Forelimb muscle (tissue), 1 donor: Measurements from ENCODE around the gene NBPF15. TPM values are rescaled to one million over a fixed set of nuclear protein-coding genes. Genes with fewer than 3 reads are reported as not detected.
"Not testable (repeated sequence)": the region's sequence is repeated elsewhere in the genome, so short reads cannot be mapped to it uniquely, and the experiment has no call there.

Source experiments
- DNase-seq: peaks from one replicate; pipeline ENCODE4 v3.0.0-alpha.2; 2013; ENCODE audit warnings: low read depth
- polyA plus RNA-seq: library from polyadenylated mRNA; unstranded; fragments of 120-200 nt; gene quantifications from one replicate; pipeline ENCODE4 v1.2.1, GENCODE V29; 2013; ENCODE audit not compliant: insufficient read length

Gene NBPF15, protein sequence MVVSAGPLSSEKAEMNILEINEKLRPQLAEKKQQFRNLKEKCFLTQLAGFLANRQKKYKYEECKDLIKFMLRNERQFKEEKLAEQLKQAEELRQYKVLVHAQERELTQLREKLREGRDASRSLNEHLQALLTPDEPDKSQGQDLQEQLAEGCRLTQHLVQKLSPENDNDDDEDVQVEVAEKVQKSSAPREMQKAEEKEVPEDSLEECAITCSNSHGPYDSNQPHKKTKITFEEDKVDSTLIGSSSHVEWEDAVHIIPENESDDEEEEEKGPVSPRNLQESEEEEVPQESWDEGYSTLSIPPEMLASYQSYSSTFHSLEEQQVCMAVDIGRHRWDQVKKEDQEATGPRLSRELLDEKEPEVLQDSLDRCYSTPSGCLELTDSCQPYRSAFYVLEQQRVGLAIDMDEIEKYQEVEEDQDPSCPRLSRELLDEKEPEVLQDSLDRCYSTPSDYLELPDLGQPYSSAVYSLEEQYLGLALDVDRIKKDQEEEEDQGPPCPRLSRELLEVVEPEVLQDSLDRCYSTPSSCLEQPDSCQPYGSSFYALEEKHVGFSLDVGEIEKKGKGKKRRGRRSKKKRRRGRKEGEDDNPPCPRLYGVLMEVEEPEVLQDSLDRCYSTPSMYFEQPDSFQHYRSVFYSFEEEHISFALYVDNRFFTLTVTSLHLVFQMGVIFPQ
- 45.1 TPM for polyA plus RNA-seq

- DNase-seq = not testable (repeated sequence)
These were observed at the start of gene NBPF15 for GRCh38 chr1:144461136-144461759. TSS of gene NBPF15 (minus strand) at chr1:144461669. CDS start at chr1:144440003, 21,666 bp downstream.

GRCh38 chr1:144496429-144496828, 35.0 kb upstream of the NBPF15 start:
- not testable (repeated sequence) for DNase-seq

- DNase-seq = not testable (repeated sequence)
These were observed 32.7 kb upstream of the NBPF15 start for GRCh38 chr1:144494130-144494529.

- DNase-seq = not testable (repeated sequence)
These were observed 28.9 kb upstream of the NBPF15 start for GRCh38 chr1:144490394-144490793.

DNA sequence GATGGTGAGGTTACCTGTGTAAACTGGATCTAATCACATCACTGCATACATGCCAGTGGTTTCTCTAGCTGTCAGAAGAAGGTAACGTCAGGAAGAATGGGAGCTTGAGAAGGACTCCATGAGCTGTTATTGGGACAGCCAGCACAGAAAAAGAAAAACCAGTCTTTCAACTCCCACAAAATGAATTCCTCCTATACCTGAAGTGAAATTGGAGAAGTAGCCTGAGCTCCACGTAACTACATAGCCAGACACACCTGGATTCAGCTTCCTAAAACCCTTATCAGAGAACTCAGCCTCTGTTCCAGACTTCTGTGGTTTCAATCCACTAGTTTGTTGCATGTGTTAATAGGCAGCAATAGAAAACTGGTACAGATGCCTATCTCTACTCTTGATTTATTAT, 25.5 kb upstream of the NBPF15 start:
- DNase-seq = not testable (repeated sequence)

- not testable (repeated sequence) for DNase-seq
These were observed 23.9 kb upstream of the NBPF15 start for GRCh38 chr1:144485048-144485993.

DNA sequence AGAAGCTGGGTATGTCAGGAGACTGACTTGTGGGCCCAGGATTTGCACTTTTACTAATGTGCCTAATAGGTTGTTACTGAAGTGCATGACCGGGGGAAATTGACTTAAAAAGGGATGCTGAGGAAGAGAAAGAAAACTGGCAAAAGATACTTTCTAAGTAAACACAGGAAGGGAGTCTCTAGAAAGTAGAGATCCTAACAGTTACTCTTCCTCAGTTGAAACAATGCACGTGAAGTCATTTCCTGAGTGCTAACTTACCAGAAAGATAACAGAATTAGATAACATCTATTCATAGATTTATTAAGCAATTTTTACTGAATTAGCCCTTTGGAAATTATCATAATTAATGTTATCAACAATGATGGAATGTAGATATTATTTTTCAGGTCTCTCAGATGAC, 12.4 kb upstream of the NBPF15 start:
- not testable (repeated sequence) for DNase-seq

DNA sequence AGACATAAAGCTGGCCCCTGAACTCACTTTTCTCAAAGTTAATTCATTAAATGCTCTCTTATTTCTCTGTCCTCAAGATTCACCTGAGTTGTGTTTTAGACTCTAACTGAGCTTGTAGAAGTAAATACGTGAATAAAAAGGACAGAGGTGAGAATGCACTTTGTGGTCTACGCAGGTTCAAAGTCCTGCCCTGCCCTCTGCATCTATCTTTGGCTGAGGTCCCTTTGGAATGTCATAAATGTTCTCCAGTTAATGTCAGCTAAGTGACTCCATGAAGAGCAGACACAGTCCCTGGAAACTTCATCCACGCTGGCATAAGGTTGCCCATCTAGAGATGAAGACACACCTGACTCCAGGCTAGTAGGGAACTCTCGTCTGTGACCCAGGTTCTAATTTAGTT, 10.0 kb upstream of the NBPF15 start:
- not testable (repeated sequence) for DNase-seq

DNA sequence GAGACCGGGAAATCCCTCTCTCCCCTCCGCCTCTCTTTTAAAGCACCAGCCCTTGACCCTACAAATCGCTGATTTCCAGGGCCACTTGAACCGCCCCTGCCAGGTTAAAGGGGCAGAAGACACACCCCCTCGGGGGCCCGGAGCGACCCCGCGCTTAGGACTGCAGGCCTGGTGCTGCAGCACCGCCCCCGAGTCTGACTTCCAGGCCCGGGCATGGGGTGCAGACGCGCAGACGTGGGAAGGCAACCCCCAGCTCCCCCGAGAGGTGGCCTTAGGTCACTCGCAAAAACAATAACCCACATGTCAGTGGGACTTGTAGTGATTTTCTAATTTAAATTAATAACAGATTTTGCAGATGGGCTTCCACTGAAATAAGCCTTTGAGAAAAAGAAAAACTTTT, 309 bp upstream of the NBPF15 start:
- DNase-seq = not testable (repeated sequence)

GRCh38 chr1:144460686-144461085, 783 bp downstream of the NBPF15 start:
- DNase-seq = not testable (repeated sequence)

DNA sequence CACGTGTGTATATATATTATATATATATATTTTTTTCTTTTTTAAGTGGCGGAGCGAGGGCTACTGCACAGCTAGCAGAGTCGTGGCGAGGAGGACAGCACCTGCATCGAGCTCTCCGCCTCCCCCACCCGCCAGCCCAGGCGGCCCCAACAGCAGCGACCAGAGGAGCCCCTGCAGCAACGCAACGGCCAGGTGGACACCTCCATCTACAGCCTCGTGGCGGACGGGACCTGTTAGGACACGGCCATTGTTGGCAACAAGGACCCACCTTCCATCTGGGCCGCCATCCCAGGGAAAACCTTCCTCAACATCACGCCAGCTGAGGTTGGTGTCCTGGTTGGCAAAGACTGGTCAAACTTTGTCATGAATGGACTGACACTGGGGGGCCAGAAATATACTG, 19.1 kb downstream of the NBPF15 start:
- DNase-seq = not testable (repeated sequence)

GRCh38 chr1:144439737-144440136, 21.7 kb downstream of the NBPF15 start:
- DNase-seq = not testable (repeated sequence)

DNA sequence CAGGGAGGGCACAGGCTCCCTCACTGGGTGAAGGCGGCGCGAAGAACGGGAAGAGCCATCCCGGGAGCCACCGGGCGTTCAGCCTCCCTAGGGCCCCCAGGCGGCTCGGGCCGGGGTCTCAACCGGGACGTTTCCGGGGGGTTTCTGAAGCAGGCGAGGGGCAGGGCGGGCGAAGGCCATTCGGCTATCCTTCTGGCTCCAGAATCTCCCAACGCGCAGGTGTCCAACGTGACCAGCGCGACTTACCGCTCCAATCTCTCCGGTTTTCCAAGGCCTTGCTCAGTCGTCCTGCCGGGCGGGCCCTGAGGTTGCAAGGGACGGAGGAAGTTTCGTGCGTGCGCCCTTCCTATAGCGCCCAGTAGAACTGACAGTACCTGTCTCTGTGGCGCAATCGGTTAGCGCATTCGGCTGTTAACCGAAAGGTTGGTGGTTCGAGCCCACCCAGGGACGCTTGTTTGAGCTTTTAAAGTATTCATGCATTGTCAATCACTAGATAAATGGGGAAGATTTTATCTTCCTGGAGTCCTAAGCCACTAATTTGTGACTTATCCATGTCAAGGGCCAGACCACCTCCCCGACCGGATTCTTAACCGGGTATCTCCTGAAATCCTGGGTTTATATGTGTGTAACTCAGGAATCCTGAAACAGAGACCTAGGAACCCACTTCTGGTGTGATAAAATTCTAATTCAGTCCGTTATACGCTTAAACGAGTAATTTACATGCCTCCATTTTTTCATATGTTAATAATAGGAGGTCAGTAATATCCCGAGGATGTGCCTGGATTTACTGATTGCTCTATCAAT, 42.4 kb downstream of the NBPF15 start:
- not testable (repeated sequence) for DNase-seq

DNA sequence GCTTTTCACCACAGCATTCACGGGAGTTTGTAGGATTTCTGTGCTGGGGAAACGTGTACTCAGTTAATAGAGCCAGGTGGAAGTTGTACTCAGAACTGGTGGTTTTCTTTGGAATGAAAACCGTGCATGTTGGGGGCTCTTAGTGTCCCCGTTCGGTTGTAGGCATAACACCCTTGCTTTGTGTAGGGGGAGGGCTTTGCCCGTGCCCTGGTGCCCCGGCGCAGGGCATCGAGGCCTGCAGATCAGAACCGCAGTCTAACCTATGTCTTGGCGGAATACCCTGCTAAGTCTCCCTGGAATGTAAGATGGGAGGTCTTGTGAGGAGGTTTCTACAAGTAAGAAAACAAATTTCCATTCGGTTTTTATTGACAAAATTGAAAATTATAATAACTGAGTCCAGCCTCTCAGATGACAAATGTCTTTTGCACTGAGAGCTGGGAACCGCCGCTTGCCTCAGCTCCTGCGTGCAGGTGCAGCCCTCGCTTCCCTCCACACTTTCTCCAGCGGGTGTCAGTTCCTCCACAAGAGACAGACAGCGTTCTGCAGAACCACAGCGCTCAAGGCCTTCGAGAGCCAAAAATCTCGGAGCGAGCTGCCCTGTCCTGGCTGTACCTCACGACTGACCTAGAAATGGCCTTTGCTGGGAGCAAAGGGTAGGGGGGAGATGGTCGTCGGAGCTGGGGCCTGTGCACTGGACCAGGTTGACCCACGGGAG, 47.9 kb downstream of the NBPF15 start:
- not testable (repeated sequence) for DNase-seq

DNA sequence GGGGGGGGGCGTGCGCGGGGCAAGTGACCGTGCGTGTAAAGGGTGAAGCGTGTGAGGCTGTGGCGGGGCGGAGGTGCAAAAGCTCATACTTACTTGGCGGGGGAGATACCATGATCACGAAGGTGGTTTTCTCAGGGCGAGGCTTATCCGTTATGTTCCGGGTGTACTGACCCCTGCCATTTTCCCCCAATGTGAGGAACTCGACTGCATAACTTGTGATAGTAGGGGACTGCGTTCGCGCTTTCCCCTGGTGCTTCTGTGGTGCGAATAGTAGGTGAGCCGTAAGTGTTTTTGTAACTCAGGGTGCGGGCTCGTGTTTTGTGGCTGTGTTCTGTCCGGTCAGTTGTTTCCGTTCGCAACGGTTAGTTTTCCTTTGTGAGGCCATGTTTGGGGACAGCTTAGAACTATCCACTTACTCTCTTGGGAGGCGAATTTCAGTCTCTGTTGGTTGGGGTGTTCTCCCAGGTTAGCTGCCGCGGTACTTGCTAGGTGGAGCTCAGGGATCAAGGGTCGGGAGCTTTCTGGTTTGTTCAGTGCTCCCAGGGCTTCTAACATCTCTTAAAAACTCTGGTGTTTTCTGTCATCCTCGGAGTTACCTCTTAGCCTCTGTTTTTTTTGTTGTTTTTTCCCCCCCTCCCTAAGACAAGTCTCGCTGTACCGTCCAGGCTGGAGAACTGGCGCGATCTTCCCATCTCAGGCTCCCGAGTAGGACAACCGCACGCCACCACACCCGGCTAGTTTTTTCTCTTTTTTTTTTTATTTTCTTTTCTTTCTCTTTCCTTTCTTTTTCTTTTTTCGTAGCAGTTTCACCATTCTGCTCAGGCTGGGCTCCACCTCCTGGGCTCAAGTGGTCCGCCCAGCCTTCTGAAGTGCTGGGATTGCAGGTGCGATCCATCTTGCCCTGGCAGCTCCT, 48.7 kb downstream of the NBPF15 start:
- DNase-seq = peak; percentile 76

DNA sequence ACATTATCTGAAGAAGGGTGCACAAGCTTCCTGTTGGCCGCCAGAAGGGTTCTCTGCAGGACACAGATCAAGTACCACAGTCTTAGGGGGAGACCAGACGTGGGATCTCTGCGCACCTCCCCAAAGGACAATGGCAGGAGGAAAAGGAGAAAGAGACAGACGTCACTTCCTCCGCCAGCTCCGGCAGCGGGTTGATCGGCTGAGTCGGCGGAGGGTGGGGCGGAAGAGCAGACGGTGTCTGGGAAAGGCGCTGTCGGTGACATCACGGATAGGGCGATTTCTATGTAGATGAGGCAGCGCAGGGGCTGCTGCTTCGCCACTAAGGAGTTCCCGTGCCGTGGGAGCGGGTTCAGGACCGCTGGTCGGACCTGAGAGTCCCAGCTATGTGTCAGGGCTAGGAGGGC, 49.4 kb downstream of the NBPF15 start:
- not testable (repeated sequence) for DNase-seq

DNA sequence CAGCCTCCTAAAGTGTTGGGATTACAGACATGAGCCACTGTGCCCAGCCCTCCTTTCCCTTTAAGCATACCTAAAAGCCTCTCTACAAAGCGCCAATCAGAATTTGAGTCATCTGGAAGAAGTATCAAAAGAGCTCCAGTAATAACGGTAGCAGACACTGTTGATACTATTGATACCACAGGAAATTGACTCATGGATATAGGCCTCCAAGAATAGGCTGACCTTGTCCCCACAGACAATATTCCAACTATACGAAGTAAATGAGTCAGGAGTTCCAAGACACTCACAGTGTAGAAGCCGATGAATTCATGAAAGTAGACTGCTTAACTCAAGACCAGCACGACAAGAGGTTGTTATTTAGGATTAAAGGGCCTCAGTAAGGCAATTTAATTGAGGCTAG, 58.7 kb downstream of the NBPF15 start:
- not testable (repeated sequence) for DNase-seq

DNA sequence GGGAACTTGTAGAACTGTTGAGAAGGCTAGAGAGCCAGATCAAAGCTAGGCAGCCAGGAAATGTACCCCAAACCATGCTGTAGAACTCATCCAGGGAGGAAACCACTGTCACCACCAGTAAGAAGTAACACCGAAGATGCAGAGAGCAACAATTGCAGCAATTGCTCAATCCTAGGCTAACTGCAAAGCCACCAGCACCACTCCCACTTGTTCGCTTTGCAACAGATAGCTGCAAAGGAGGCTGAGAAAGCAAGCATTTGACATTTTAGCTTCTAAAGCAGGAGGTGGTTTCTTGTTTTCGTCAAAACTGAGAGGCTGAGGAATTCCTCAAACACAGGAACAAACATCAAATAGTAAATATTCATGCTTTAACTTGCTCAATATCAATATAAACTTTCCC, 89.8 kb downstream of the NBPF15 start:
- DNase-seq = not testable (repeated sequence)
